Neural cell (in vitro differentiated cells): ENCODE results near the gene THBS1. TPM values are rescaled to one million over a fixed set of nuclear protein-coding genes. Genes with fewer than 3 reads are reported as not detected.

Experiments used
- H2AFZ ChIP-seq: fragments of 200-600, 300-800 bp; sonication (generic), shearing (Covaris generic); 2 replicates; pipeline ENCODE4 v1.6.0; 2014; ENCODE audit warnings: low read depth, mild to moderate bottlenecking, antibody characterized with exemption, low read length, moderate library complexity
- H3F3A ChIP-seq: fragments of 200-600 bp; shearing (Covaris generic); 2 replicates; pipeline ENCODE4 v1.6.1; 2016; ENCODE audit warnings: mild to moderate bottlenecking, moderate library complexity, mixed read lengths, antibody characterized with exemption, low read length; ENCODE audit not compliant: insufficient read depth, poor library complexity, severe bottlenecking
- H3K27ac ChIP-seq: fragments of 200-600, 300-800 bp; sonication (generic), shearing (Covaris generic); 2 replicates; pipeline ENCODE4 v1.5.1; 2014; ENCODE audit warnings: mild to moderate bottlenecking, low read length, moderate library complexity
- H3K27me3 ChIP-seq: fragments of 300-800, 200-600 bp; sonication (generic), shearing (Covaris generic); 2 replicates; pipeline ENCODE4 v1.6.0; 2014; ENCODE audit warnings: mild to moderate bottlenecking, low read depth, low read length, moderate library complexity; ENCODE audit not compliant: insufficient read depth
- H3K36me3 ChIP-seq: fragments of 300-800, 200-600 bp; sonication (generic), shearing (Covaris generic); 2 replicates; pipeline ENCODE4 v1.5.1; 2014; ENCODE audit warnings: mild to moderate bottlenecking, antibody characterized with exemption, low read length, moderate library complexity; ENCODE audit not compliant: insufficient read depth
- H3K4me2 ChIP-seq: fragments of 300-800, 200-600 bp; sonication (generic), shearing (Covaris generic); 2 replicates; pipeline ENCODE4 v1.6.0; 2014; ENCODE audit warnings: mild to moderate bottlenecking, low read length
- H3K4me3 ChIP-seq: fragments of 300-800, 200-600 bp; sonication (generic), shearing (Covaris generic); 2 replicates; pipeline ENCODE4 v1.5.1; 2014; ENCODE audit warnings: mild to moderate bottlenecking, low read length, moderate library complexity
- H3K79me2 ChIP-seq: fragments of 200-600 bp; shearing (Covaris generic); replicated peaks from 2 replicates; pipeline ENCODE4 v1.6.0; 2014; ENCODE audit warnings: mild to moderate bottlenecking, low read length, moderate library complexity; ENCODE audit not compliant: insufficient read depth
- H3K9ac ChIP-seq: fragments of 300-800, 200-600 bp; sonication (generic), shearing (Covaris generic); 2 replicates; pipeline ENCODE4 v1.6.1; 2016; ENCODE audit warnings: mild to moderate bottlenecking, low read length, mixed read lengths
- H3K9me2 ChIP-seq: fragments of 200-600 bp; shearing (Covaris generic); 2 replicates; pipeline ENCODE4 v1.6.1; 2016; ENCODE audit warnings: mild to moderate bottlenecking, low read length, mixed read lengths; ENCODE audit not compliant: insufficient read depth
- H3K9me3 ChIP-seq: fragments of 200-600, 300-800 bp; sonication (generic), shearing (Covaris generic); 2 replicates; pipeline ENCODE4 v1.6.1; 2016; ENCODE audit warnings: mild to moderate bottlenecking, mixed run types, low read length, moderate library complexity, mixed read lengths
- H4K20me1 ChIP-seq: fragments of 200-600 bp; shearing (Covaris generic); 2 replicates; pipeline ENCODE4 v1.6.1; 2016; ENCODE audit warnings: mild to moderate bottlenecking, mixed run types; ENCODE audit not compliant: insufficient read depth
- CTCF ChIP-seq: fragments of 450-650 bp; IDR thresholded peaks from 2 replicates; pipeline ENCODE4 v1.5.1; 2014; ENCODE audit warnings: antibody characterized with exemption, mild to moderate bottlenecking, moderate library complexity; ENCODE audit not compliant: poor library complexity, severe bottlenecking
- EP300 ChIP-seq: fragments of 450-650 bp; conservative IDR thresholded peaks from 2 replicates; pipeline ENCODE4 v1.6.1; 2014; ENCODE audit warnings: antibody characterized with exemption, mild to moderate bottlenecking, moderate library complexity; ENCODE audit not compliant: poor library complexity, severe bottlenecking
- EZH2 ChIP-seq: fragments of 200-600, 300-800 bp; shearing (Covaris generic), sonication (generic); IDR thresholded peaks from 2 replicates; pipeline ENCODE4 v1.6.1; 2014; ENCODE audit warnings: antibody characterized with exemption, low read length, borderline replicate concordance, mild to moderate bottlenecking; ENCODE audit not compliant: insufficient read depth, poor library complexity, severe bottlenecking
- MXI1 ChIP-seq: fragments of 450-650 bp; conservative IDR thresholded peaks from 2 replicates; pipeline ENCODE4 v1.6.1; 2014; ENCODE audit warnings: antibody characterized with exemption, mild to moderate bottlenecking; ENCODE audit not compliant: poor library complexity, severe bottlenecking
- POLR2AphosphoS5 ChIP-seq: IDR thresholded peaks from 2 replicates; pipeline ENCODE4 v1.6.1; 2012
- RAD21 ChIP-seq: fragments of 450-650 bp; conservative IDR thresholded peaks from 2 replicates; pipeline ENCODE4 v1.6.1; 2014; ENCODE audit warnings: antibody characterized with exemption, mild to moderate bottlenecking, moderate library complexity
- REST ChIP-seq: IDR thresholded peaks from 2 replicates; pipeline ENCODE4 v1.6.1; 2012; ENCODE audit warnings: borderline replicate concordance
- SMC3 ChIP-seq: fragments of 450-650 bp; conservative IDR thresholded peaks from 2 replicates; pipeline ENCODE4 v1.6.1; 2014; ENCODE audit warnings: antibody characterized with exemption, mild to moderate bottlenecking, moderate library complexity; ENCODE audit not compliant: poor library complexity
- TAF1 ChIP-seq: IDR thresholded peaks from 2 replicates; pipeline ENCODE4 v1.6.1; 2012; ENCODE audit warnings: low read depth
- polyA plus RNA-seq: library from polyadenylated mRNA; depleted of rRNA; stranded (reverse); fragments of >200 nt; gene quantifications from 2 replicates; pipeline ENCODE4 v1.2.3, GENCODE V29; 2014

Gene THBS1
- polyA plus RNA-seq, 1 donor from 2014 or later, result 0.22 TPM

GRCh38 chr15:39639037-39639436 is 58.2 kb downstream of the THBS1 start:
- TF ChIP-seq MXI1, result no peak
- TF ChIP-seq EP300, result no peak
- TF ChIP-seq SMC3, result no peak
- no peak for TF ChIP-seq CTCF
- no peak for TF ChIP-seq RAD21
- no peak for TF ChIP-seq EZH2
- no peak for TF ChIP-seq REST
- TF ChIP-seq TAF1, result no peak
- TF ChIP-seq POLR2AphosphoS5, result no peak
- H3K9me3 ChIP-seq, result no peaks in the 10 kb centered on the region
- H3K9me2 ChIP-seq, result no peaks in the 10 kb centered on the region
- H4K20me1 ChIP-seq, result no peaks in the 10 kb centered on the region
- no peak overlapping the region for H2AFZ ChIP-seq
- no peak overlapping the region for H3K4me3 ChIP-seq
- no peak overlapping the region for H3K27ac ChIP-seq
- no peaks in the 10 kb centered on the region for H3K79me2 ChIP-seq
- H3K9ac ChIP-seq, result no peak overlapping the region
- H3F3A ChIP-seq, result no peaks in the 10 kb centered on the region
- H3K27me3 ChIP-seq, result no peaks in the 10 kb centered on the region
- H3K36me3 ChIP-seq, result no peaks in the 10 kb centered on the region
- H3K4me2 ChIP-seq, result no peak overlapping the region

DNA sequence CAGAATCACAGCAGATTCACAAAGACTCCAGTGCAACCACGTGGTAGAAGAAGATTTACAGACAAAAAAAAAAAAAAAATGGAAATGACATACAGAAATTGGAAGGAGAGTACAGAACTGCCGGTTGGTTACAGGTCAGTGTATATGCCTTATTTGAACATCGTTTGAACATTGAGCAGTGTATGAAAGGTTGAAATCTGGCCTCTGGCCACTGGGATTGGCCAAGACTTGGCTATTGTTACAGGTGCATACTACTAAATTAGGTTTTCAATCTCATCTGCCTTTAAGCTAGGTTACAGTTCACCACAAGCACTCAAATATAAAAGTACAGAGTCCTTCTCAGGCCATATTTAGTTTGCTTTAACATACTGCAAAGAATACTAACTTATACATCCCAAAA is 59.8 kb downstream of the THBS1 start:
- TF ChIP-seq SMC3 (no peak), MXI1 (no peak), REST (no peak), TAF1 (no peak), EZH2 (no peak), CTCF (no peak), EP300 (no peak), POLR2AphosphoS5 (no peak), RAD21 (no peak)
- Histone ChIP-seq H3K4me2 (no peak overlapping the region), H4K20me1 (no peaks in the 10 kb centered on the region), H3F3A (no peaks in the 10 kb centered on the region), H3K4me3 (no peak overlapping the region), H3K27me3 (no peaks in the 10 kb centered on the region), H3K9me2 (no peaks in the 10 kb centered on the region), H3K27ac (no peak overlapping the region), H3K9ac (no peak overlapping the region), H3K9me3 (no peaks in the 10 kb centered on the region), H2AFZ (no peak overlapping the region), H3K79me2 (no peaks in the 10 kb centered on the region), H3K36me3 (no peaks in the 10 kb centered on the region)
